Uterus (tissue), 2 donors: ENCODE data around the gene OSER1.
"Not testable (repeated sequence)": the region's sequence is repeated elsewhere in the genome, so short reads cannot be mapped to it uniquely, and the experiment has no call there.

Source experiments
- CTCF ChIP-seq, 4 experiments: fragments of 200-600 bp in 2 of 4; fragments of 450-650 bp in 2 of 4; sonication (generic) in 2 of 4; IDR thresholded peaks; one replicate each; pipeline ENCODE4 v1.5.1; 2016 to 2019; ENCODE audit warnings: antibody characterized with exemption in 4 of 4, mild to moderate bottlenecking in 2 of 4, moderate library complexity in 1 of 4
- POLR2A ChIP-seq, 2 donors: fragments of 450-650 bp; IDR thresholded peaks; one replicate each; pipeline ENCODE4 v1.6.1; 2016; ENCODE audit warnings: antibody characterized with exemption in 2 of 2, mild to moderate bottlenecking in 1 of 2, moderate library complexity in 1 of 2

DNA sequence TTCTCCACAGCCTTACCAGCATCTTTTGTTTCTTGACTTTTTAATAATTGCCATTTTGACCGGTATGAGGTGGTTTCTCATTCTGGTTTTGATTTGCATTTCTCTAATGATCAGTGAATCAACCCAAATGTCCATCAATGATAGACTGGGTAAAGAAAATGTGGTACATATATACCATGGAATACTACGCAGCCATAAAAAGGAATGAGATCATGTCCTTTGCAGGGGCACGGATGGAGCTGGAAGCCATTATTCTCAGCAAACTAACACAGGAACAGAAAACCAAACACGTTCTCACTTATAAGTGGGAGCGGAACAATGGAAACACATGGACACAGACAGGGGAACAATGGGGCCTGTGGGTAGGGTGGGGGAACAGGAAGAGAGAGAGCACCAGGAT lies 18.9 kb downstream of the OSER1 start:
- TF ChIP-seq CTCF, POLR2A (IDR thresholded peaks at IDR 0.05): not testable (repeated sequence)
